HG02943 (cell line): Measurements from ENCODE around the gene BLOC1S3.
"Not testable (repeated sequence)": the region's sequence is repeated elsewhere in the genome, so short reads cannot be mapped to it uniquely, and the experiment has no call there.

ENCODE experiments used
- ATAC-seq: cut with Tn5 transposase; IDR thresholded peaks from one replicate; pipeline ENCODE4 v1.9.1; 2021; ENCODE audit warnings: mild to moderate bottlenecking, low read depth, moderate library complexity; ENCODE audit not compliant: unreplicated experiment

Gene BLOC1S3

DNA sequence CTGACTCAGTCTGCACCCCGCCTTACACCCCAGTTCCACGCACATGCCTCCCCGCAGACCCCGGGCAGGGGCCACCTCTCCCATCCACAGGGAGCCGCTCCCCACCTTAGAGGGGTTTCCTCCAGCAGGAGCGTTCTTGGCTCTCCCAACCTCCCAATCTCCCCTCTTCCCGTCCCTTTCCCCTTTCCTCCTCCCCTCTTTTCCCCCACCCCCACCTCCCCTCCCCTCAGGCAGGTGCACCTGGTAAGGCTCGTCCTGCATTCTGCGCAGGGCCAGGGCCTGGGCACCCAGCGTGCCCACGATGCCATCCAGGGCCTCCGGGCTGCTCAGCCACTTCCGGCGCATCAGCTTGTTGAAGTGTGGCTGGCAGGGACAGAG, 39.4 kb downstream of the BLOC1S3 start:
- no peak for ATAC-seq

DNA sequence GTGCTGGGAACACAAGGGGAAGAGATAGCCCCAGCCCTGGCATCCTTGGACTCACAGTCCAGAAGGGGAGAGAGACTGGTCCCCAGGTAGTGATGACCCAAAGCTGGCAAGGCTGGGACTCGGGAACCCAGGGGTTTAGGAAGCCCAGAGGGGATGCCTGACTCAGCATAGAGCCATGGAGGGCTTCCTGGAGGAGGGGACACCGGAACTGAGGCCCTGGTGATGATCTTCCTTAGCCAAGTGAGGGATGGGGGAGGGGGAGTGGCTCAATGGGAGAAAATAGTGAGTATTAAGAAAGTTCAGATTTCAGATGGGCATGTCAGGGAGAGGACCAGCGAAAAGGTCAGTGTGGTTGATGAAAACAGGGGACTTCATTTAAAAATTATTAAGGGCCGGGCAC, 39.8 kb downstream of the BLOC1S3 start:
- ATAC-seq: no peak

DNA sequence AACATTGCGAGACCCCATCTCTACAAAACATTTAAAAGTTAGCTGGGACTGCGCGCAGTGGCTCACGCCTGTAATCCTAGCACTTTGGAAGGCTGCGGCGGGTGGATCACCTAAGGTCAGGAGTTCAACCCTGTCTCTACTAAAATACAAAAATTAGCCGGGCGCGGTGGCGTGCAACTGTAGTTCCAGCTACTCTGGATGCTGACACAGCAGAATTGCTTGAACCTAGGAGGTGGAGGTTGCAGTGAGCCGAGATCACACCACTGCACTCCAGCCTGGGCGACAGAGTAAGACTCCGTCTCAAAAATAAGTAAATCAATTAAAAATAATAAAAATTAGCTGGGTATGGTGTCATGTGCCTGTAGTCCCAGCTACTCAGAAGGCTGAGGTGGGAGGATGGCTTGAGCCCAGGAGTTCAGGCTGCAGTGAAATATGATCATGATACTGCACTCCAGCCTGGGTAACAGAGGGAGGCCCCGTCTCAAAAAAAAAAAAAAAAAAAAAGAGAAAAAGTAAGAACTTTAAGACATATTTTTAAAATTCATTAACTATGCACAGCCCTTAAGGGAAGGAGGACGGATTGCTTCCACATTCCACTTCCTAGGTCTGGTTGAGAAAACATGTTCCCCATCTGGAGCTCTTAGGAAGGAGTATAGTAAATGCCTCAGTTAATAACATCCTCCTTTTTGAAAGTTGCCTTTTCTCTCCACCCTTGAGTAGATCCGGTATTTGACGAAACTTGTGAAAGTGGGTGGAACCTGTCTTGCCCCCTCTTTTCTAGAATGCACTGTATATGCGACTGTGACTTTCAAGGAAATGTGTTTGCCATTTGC, 40.5 kb downstream of the BLOC1S3 start:
- ATAC-seq: no peak

DNA sequence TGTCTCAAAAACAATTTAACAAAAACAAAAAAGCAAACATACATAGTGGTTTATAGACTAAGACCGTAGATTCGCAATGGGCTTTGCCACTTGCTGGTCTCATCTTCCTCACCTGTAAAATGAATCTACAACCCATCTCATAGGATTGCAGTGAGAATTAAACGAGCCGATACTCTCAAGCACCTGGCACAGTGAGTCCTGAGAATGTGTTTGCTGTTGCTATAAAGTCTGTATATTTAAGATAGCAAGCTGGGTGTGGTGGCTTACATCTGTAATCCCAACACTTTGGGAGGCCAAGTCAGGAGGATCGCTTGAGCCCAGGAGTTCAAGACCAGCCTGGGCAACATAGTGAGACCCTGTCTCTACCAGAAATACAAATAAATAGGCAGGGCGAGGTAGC, 44.1 kb downstream of the BLOC1S3 start:
- ATAC-seq: no peak

GRCh38 chr19:45223879-45224278, 45.3 kb downstream of the BLOC1S3 start:
- no peak for ATAC-seq

- no peak for ATAC-seq
These were observed 46.1 kb downstream of the BLOC1S3 start for GRCh38 chr19:45224645-45225044.

DNA sequence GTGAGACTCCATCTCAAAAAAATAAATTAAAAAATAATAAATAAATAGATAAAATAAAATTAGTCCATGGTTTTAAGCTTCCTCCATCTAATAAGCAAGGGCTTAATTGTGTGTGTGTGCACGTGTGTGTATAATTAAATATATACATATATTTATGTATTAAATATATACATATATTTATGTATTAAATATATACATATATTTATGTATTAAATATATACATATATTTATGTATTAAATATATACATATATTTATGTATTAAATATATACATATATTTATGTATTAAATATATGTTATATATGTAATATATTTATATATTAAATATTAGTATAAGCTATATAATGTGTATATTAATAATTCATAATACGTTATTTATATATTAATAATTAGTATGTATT, 50.5 kb downstream of the BLOC1S3 start:
- ATAC-seq: not testable (repeated sequence)
